Measurements from ENCODE around the gene GAS6. TPM values are rescaled to one million over a fixed set of nuclear protein-coding genes. Genes with fewer than 3 reads are reported as not detected.

Gene GAS6
- total and polyA plus RNA-seq, 12 donors, result 7.1 to 109 (median 82.9) TPM

DNA sequence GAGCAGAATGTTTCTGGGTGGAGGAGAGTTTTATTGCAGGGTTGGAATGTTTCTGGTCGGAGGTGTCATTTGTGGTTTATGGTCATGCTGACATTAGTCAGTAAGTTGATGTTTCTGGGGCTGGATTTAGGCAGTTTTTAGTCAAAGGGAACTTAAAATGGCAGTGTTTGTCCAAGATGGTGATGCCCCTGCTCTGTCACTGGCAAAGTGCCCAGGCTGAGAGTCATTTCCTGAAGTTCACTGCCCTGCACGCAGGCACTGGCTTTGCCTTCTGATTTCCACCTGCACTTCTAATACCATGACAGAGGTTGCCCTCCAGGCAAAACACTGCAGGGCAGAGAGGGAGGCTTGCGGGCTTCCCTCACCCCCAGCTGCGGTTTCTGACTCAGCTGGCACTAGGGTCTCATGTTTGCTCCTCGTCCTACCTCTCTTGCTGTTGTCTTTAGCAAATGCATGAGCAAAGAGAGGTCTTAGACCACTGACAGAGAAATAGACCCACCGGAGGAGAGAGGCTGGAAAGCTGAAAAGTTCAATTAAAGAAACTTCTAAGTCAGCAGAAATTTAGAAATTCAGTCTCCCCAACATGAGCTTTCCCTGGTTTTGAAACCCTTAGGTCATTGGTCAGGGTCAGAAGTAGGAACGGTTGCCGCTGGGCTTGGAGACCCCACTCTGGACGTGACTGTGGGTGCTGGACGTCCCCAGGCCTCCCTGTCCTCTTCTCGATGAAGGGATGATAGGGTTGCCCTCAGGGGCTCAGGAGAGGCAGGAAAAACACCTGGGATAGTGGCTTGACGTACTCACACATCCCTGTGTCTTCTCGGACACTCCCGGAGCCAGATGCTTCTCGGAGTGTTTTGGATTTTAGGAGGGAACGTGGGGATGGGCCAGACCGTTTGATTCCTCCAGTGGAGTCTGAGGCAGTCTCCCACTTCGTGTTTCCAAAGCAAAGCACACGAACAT lies 78.5 kb downstream of the GAS6 start:
- WGBS, 4 donors, result 71 to 77% (median 76%) methylated on average over 17 to 19 of the region's 19 CpGs
- DNase-seq, result no peak
- H3K4me1 ChIP-seq (replicated peaks in 1 of 2), result no peaks in the 10 kb centered on the region
- H3K9me3 ChIP-seq (replicated peaks in 1 of 3), result no peaks in the 10 kb centered on the region
- no peak overlapping the region for H3K27ac ChIP-seq
- no peaks in the 10 kb centered on the region for H3K36me3 ChIP-seq (replicated peaks in 1 of 2)
- no peak overlapping the region for H3K4me3 ChIP-seq
- TF ChIP-seq, protein P1, sequence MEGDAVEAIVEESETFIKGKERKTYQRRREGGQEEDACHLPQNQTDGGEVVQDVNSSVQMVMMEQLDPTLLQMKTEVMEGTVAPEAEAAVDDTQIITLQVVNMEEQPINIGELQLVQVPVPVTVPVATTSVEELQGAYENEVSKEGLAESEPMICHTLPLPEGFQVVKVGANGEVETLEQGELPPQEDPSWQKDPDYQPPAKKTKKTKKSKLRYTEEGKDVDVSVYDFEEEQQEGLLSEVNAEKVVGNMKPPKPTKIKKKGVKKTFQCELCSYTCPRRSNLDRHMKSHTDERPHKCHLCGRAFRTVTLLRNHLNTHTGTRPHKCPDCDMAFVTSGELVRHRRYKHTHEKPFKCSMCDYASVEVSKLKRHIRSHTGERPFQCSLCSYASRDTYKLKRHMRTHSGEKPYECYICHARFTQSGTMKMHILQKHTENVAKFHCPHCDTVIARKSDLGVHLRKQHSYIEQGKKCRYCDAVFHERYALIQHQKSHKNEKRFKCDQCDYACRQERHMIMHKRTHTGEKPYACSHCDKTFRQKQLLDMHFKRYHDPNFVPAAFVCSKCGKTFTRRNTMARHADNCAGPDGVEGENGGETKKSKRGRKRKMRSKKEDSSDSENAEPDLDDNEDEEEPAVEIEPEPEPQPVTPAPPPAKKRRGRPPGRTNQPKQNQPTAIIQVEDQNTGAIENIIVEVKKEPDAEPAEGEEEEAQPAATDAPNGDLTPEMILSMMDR (IDR thresholded peaks at IDR 0.05), result no peak
- TF ChIP-seq POLR2A (IDR thresholded peaks at IDR 0.05), result no peak
- no peaks in the 10 kb centered on the region for H3K27me3 ChIP-seq
- intact Hi-C loops (cut with DNase I), result no loop called here

DNA sequence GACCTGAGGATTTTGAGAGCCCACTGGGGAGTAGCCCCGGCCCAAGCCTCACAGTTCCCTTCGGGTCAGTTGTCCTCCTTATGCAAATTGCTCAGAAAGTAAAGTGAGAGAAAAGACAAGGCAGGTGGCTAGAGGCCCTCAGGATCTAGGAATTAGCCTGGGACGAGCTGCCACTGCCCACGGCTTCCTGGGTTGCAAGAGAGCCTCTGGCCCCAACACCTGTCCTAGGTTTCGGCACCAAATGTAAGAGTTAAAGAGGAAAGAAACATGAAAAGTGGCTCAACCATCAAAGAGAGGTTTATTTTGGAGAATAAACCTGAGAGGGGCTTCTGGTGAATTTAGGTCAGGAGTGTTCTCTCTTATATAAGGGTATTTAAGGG lies 79.2 kb downstream of the GAS6 start:
- no peak overlapping the region for H3K4me3 ChIP-seq
- H3K36me3 ChIP-seq (replicated peaks in 1 of 2), result no peaks in the 10 kb centered on the region
- 66 to 82% (median 77%) methylated on average over 4 to 5 of the region's 5 CpGs for WGBS, 4 donors
- intact Hi-C loops (cut with DNase I), result no loop called here
- H3K27me3 ChIP-seq, result no peaks in the 10 kb centered on the region
- no peak for DNase-seq
- TF ChIP-seq, protein P1 (IDR thresholded peaks at IDR 0.05), result no peak
- TF ChIP-seq POLR2A (IDR thresholded peaks at IDR 0.05), result no peak
- no peaks in the 10 kb centered on the region for H3K9me3 ChIP-seq (replicated peaks in 1 of 3)
- H3K27ac ChIP-seq, result no peak overlapping the region
- H3K4me1 ChIP-seq (replicated peaks in 1 of 2), result no peaks in the 10 kb centered on the region

DNA sequence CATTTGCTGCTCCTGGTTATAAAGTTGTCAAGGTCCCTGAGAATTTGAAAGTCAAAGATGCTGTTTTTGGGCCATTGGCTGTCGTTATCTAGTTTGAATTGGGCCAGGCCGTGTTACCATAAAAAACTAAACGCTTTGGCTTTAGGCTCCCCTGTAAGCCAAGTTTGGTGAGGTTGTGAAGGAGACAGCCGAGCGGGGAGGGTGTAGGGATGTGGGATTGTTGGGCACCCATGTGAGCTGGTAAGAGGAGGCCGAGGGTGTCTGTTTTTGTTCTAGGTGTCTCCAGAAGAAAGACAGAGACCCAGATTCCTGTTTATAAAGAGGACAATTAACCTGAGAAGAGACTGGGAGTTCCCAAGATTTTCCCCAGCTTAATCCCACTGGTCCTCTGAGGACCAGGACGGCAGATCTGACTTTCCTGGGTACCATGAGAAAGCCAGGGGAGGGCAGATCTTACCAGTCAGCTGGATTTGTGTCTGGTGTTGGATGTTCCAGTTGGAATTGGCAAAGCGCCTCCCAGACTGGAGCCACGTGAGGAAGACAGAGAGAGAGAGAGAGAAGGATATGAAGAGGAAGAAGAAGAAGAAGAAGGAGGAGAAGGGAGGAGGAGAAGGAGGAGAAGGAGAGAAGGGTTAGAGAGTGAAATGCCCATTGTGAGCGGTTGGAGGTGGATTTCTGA lies 79.8 kb downstream of the GAS6 start:
- H3K4me3 ChIP-seq, result no peak overlapping the region
- H3K9me3 ChIP-seq (replicated peaks in 1 of 3), result no peaks in the 10 kb centered on the region
- DNase-seq, result no peak
- WGBS, 4 donors, result 71 to 78% (median 76%) methylated on average over 10 of the region's 10 CpGs
- no peaks in the 10 kb centered on the region for H3K27me3 ChIP-seq
- TF ChIP-seq POLR2A (IDR thresholded peaks at IDR 0.05), result no peak
- TF ChIP-seq, protein P1 (IDR thresholded peaks at IDR 0.05), result no peak
- no peaks in the 10 kb centered on the region for H3K36me3 ChIP-seq (replicated peaks in 1 of 2)
- H3K4me1 ChIP-seq (replicated peaks in 1 of 2), result no peaks in the 10 kb centered on the region
- intact Hi-C loops (cut with DNase I), result no loop called here
- no peak overlapping the region for H3K27ac ChIP-seq

DNA sequence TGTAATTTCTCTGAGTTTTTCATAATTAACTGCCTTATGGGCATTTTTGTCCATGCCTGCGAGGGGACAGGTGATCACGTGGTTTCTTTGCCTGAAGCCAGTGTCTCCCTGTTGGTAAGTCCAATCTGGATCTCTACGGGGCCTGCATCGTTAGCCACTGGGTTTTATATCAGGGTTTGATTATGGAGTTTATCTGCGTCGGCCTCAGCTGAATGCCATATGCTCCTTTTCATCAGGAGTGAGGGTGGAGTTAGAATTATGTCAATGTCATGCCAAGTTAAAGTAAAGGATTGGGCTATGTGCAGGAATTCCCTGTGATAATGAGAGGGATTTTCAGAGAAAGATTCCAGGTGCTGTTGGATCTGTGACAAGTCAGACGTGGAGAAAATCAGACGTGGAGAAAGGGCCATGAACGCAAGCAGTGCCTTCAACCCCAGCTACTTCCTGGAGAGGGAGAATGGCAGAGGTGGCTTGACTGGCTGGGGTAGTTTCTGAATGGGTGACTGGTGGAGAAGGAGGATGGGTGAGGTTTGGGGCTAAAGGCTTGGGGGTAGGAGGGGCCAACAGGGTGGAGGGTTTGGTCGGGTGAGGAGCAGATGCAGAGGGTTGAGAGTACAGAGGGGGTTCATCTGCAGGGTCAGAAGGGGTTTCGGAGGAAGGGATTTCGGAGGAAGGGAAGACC lies 80.5 kb downstream of the GAS6 start:
- no peak overlapping the region for H3K4me3 ChIP-seq
- no peak for DNase-seq
- intact Hi-C loops (cut with DNase I), result no loop called here
- H3K36me3 ChIP-seq (replicated peaks in 1 of 2), result no peaks in the 10 kb centered on the region
- no peak for TF ChIP-seq POLR2A (IDR thresholded peaks at IDR 0.05)
- TF ChIP-seq, protein P1 (IDR thresholded peaks at IDR 0.05), result no peak
- no peak overlapping the region for H3K27ac ChIP-seq
- WGBS, 4 donors, result 82 to 83% (median 83%) methylated on average over 12 of the region's 12 CpGs
- no peaks in the 10 kb centered on the region for H3K9me3 ChIP-seq (replicated peaks in 1 of 3)
- no peaks in the 10 kb centered on the region for H3K27me3 ChIP-seq
- H3K4me1 ChIP-seq (replicated peaks in 1 of 2), result no peaks in the 10 kb centered on the region

Measured in adrenal gland (tissue), 12 donors.